Activated naive CD8-positive, alpha-beta T cell treated with anti-CD3 and anti-CD28 coated beads for 36 hours (primary cell): ENCODE results near the gene BTBD17. TPM values are rescaled to one million over a fixed set of nuclear protein-coding genes. Genes with fewer than 3 reads are reported as not detected.
A peak's percentile ranks its signal among the peaks of the same experiment; 100 is the strongest.

Source experiments
- DNase-seq: peaks from one replicate; pipeline ENCODE4 v3.0.0; 2021
- H3K27ac Mint-ChIP-seq: one replicate; pipeline ENCODE4 v1.8.0; 2022; ENCODE audit warnings: mild to moderate bottlenecking, moderate library complexity, mixed read lengths
- H3K27me3 Mint-ChIP-seq: one replicate; pipeline ENCODE4 v1.8.0; 2022; ENCODE audit warnings: mild to moderate bottlenecking, mixed read lengths
- H3K36me3 Mint-ChIP-seq: one replicate; pipeline ENCODE4 v1.8.0; 2021; ENCODE audit warnings: mild to moderate bottlenecking, mixed read lengths
- H3K4me1 Mint-ChIP-seq: one replicate; pipeline ENCODE4 v1.8.0; 2021; ENCODE audit warnings: mixed read lengths
- H3K4me3 Mint-ChIP-seq: one replicate; pipeline ENCODE4 v1.8.0; 2022; ENCODE audit warnings: mild to moderate bottlenecking, moderate library complexity, mixed read lengths
- H3K9me3 Mint-ChIP-seq: one replicate; pipeline ENCODE4 v1.8.0; 2022; ENCODE audit warnings: mixed read lengths
- total RNA-seq, 2 experiments: library from RNA; stranded (reverse); gene quantifications; one replicate each; pipeline ENCODE4 v1.2.3, GENCODE V29; 2021

BTBD17 gene
- total RNA-seq, 2 experiments from 2014 or later: not detected

- DNase-seq: no peak
- no peaks in the 10 kb centered on the region for H3K9me3 Mint-ChIP-seq
- peaks cover 71% of the 10 kb centered on the region for H3K27me3 Mint-ChIP-seq
- H3K4me1 Mint-ChIP-seq: peaks cover 2% of the 10 kb centered on the region
- H3K36me3 Mint-ChIP-seq: no peaks in the 10 kb centered on the region
- H3K27ac Mint-ChIP-seq: no peak overlapping the region
- H3K4me3 Mint-ChIP-seq: no peak overlapping the region
These were observed 6.6 kb downstream of the BTBD17 start for GRCh38 chr17:74355065-74355464.

GRCh38 chr17:74354561-74354960 is 7.1 kb downstream of the BTBD17 start:
- DNase-seq: no peak
- Mint-ChIP-seq H3K4me3 (no peak overlapping the region), H3K27me3 (peaks cover 73% of the 10 kb centered on the region), H3K9me3 (no peaks in the 10 kb centered on the region), H3K4me1 (peaks cover 2% of the 10 kb centered on the region), H3K27ac (no peak overlapping the region), H3K36me3 (no peaks in the 10 kb centered on the region)

- no peaks in the 10 kb centered on the region for H3K9me3 Mint-ChIP-seq
- peaks cover 73% of the 10 kb centered on the region for H3K27me3 Mint-ChIP-seq
- H3K4me1 Mint-ChIP-seq: peaks cover 2% of the 10 kb centered on the region
- no peaks in the 10 kb centered on the region for H3K36me3 Mint-ChIP-seq
- DNase-seq: peak; percentile 74
- H3K4me3 Mint-ChIP-seq: no peak overlapping the region
- H3K27ac Mint-ChIP-seq: no peak overlapping the region
These were observed 7.5 kb downstream of the BTBD17 start for GRCh38 chr17:74354123-74354522.

GRCh38 chr17:74353446-74354060 is 8.1 kb downstream of the BTBD17 start:
- no peak for DNase-seq
- no peaks in the 10 kb centered on the region for H3K9me3 Mint-ChIP-seq
- no peaks in the 10 kb centered on the region for H3K36me3 Mint-ChIP-seq
- no peak overlapping the region for H3K27ac Mint-ChIP-seq
- peaks cover 2% of the 10 kb centered on the region for H3K4me1 Mint-ChIP-seq
- H3K4me3 Mint-ChIP-seq: no peak overlapping the region
- peaks cover 68% of the 10 kb centered on the region for H3K27me3 Mint-ChIP-seq

GRCh38 chr17:74351552-74352210 is 10.0 kb downstream of the BTBD17 start:
- Mint-ChIP-seq H3K27me3 (peaks cover 58% of the 10 kb centered on the region), H3K4me3 (no peak overlapping the region)

GRCh38 chr17:74350486-74350885 is 11.2 kb downstream of the BTBD17 start:
- Mint-ChIP-seq H3K4me1 (peaks cover 2% of the 10 kb centered on the region), H3K4me3 (no peak overlapping the region), H3K27me3 (peaks cover 47% of the 10 kb centered on the region), H3K9me3 (no peaks in the 10 kb centered on the region), H3K27ac (no peak overlapping the region), H3K36me3 (no peaks in the 10 kb centered on the region)
- no peak for DNase-seq

More at GRCh38 chr17:74351552-74352210, 10.0 kb downstream of the BTBD17 start:
- Mint-ChIP-seq H3K9me3 (no peaks in the 10 kb centered on the region), H3K27ac (no peak overlapping the region), H3K4me1 (peaks cover 2% of the 10 kb centered on the region), H3K36me3 (no peaks in the 10 kb centered on the region)
- peak; percentile 41 for DNase-seq

GRCh38 chr17:74349120-74349519 is 12.5 kb downstream of the BTBD17 start:
- no peak overlapping the region for H3K27ac Mint-ChIP-seq
- no peaks in the 10 kb centered on the region for H3K36me3 Mint-ChIP-seq
- no peak for DNase-seq
- peaks cover 33% of the 10 kb centered on the region for H3K27me3 Mint-ChIP-seq
- no peak overlapping the region for H3K4me3 Mint-ChIP-seq
- H3K9me3 Mint-ChIP-seq: no peaks in the 10 kb centered on the region
- peaks cover 2% of the 10 kb centered on the region for H3K4me1 Mint-ChIP-seq

GRCh38 chr17:74347646-74348045 is 14.0 kb downstream of the BTBD17 start:
- Mint-ChIP-seq H3K9me3 (no peaks in the 10 kb centered on the region), H3K36me3 (no peaks in the 10 kb centered on the region), H3K27me3 (peaks cover 18% of the 10 kb centered on the region), H3K27ac (no peak overlapping the region), H3K4me1 (no peaks in the 10 kb centered on the region), H3K4me3 (no peak overlapping the region)
- no peak for DNase-seq

- no peak overlapping the region for H3K27ac Mint-ChIP-seq
- DNase-seq: no peak
- H3K9me3 Mint-ChIP-seq: no peaks in the 10 kb centered on the region
- H3K4me1 Mint-ChIP-seq: no peaks in the 10 kb centered on the region
- peaks cover 5% of the 10 kb centered on the region for H3K27me3 Mint-ChIP-seq
- no peaks in the 10 kb centered on the region for H3K36me3 Mint-ChIP-seq
- H3K4me3 Mint-ChIP-seq: no peak overlapping the region
These were observed 16.0 kb downstream of the BTBD17 start for GRCh38 chr17:74345433-74346241.

GRCh38 chr17:74344658-74345057 is 17.0 kb downstream of the BTBD17 start:
- Mint-ChIP-seq H3K27ac (no peak overlapping the region), H3K4me1 (no peaks in the 10 kb centered on the region), H3K9me3 (no peaks in the 10 kb centered on the region), H3K4me3 (no peak overlapping the region), H3K36me3 (no peaks in the 10 kb centered on the region), H3K27me3 (no peaks in the 10 kb centered on the region)
- no peak for DNase-seq

- H3K4me3 Mint-ChIP-seq: no peak overlapping the region
- H3K27ac Mint-ChIP-seq: no peak overlapping the region
- H3K9me3 Mint-ChIP-seq: no peaks in the 10 kb centered on the region
- H3K4me1 Mint-ChIP-seq: no peaks in the 10 kb centered on the region
- no peaks in the 10 kb centered on the region for H3K36me3 Mint-ChIP-seq
- no peaks in the 10 kb centered on the region for H3K27me3 Mint-ChIP-seq
- no peak for DNase-seq
These were observed 18.0 kb downstream of the BTBD17 start for GRCh38 chr17:74343526-74344284.

- no peaks in the 10 kb centered on the region for H3K9me3 Mint-ChIP-seq
- H3K4me3 Mint-ChIP-seq: no peak overlapping the region
- no peaks in the 10 kb centered on the region for H3K27me3 Mint-ChIP-seq
- no peak for DNase-seq
- H3K4me1 Mint-ChIP-seq: no peaks in the 10 kb centered on the region
- no peak overlapping the region for H3K27ac Mint-ChIP-seq
- no peaks in the 10 kb centered on the region for H3K36me3 Mint-ChIP-seq
These were observed 18.5 kb downstream of the BTBD17 start for GRCh38 chr17:74343121-74343520.

GRCh38 chr17:74342224-74342623 is 19.4 kb downstream of the BTBD17 start:
- Mint-ChIP-seq H3K9me3 (no peaks in the 10 kb centered on the region), H3K27ac (no peak overlapping the region)
- DNase-seq: no peak

GRCh38 chr17:74340470-74341023 is 21.1 kb downstream of the BTBD17 start:
- no peak for DNase-seq
- H3K27me3 Mint-ChIP-seq: no peaks in the 10 kb centered on the region
- H3K4me3 Mint-ChIP-seq: no peak overlapping the region
- no peaks in the 10 kb centered on the region for H3K9me3 Mint-ChIP-seq
- H3K36me3 Mint-ChIP-seq: no peaks in the 10 kb centered on the region
- no peaks in the 10 kb centered on the region for H3K4me1 Mint-ChIP-seq
- H3K27ac Mint-ChIP-seq: no peak overlapping the region

More at GRCh38 chr17:74342224-74342623, 19.4 kb downstream of the BTBD17 start:
- Mint-ChIP-seq H3K4me3 (no peak overlapping the region), H3K27me3 (no peaks in the 10 kb centered on the region), H3K36me3 (no peaks in the 10 kb centered on the region), H3K4me1 (no peaks in the 10 kb centered on the region)
